HG02970 (cell line): ENCODE results near the gene PRKAR1B.
"Not testable (repeated sequence)": the region's sequence is repeated elsewhere in the genome, so short reads cannot be mapped to it uniquely, and the experiment has no call there.

ENCODE experiments used
- ATAC-seq: cut with Tn5 transposase; IDR thresholded peaks from one replicate; pipeline ENCODE4 v1.9.1; 2021; ENCODE audit warnings: mild to moderate bottlenecking, moderate library complexity, moderate number of reproducible peaks; ENCODE audit not compliant: unreplicated experiment, low FRiP score

Gene PRKAR1B

GRCh38 chr7:757741-758163, 30.7 kb upstream of the PRKAR1B start:
- no peak for ATAC-seq

GRCh38 chr7:756928-757560, 30.0 kb upstream of the PRKAR1B start:
- no peak for ATAC-seq

DNA sequence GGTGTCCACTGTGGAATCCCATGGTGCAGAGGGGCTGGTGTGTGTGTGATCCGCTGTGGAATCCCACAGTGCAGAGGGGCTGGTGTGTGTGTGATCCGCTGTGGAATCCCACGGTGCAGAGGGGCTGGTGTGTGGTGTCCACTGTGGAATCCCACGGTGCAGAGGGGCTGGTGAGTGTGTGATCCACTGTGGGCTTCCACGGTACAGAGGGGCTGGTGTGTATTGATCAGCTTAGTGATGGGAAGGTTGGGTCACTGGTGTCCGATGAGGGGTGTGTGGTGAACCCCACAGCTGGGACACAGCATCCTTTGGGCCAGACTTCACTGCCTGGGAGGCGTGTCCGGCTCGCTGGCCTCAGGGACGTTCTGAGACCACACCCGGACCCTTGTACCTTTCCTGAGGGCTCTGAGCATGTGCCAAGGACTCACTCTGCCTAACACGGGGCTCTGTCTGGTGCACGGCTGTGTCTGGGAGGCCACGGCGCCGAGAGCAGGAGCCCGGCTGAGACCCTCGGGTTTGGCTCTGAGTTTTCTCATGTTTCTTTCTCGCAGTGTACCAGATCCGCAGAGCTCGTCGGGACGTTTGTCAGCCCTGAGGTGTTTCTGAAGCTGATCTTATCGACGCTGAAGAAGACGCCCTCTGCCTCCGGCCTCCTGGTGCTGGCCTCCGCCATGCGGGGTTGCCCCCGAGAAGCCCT, 29.3 kb upstream of the PRKAR1B start:
- no peak for ATAC-seq

DNA sequence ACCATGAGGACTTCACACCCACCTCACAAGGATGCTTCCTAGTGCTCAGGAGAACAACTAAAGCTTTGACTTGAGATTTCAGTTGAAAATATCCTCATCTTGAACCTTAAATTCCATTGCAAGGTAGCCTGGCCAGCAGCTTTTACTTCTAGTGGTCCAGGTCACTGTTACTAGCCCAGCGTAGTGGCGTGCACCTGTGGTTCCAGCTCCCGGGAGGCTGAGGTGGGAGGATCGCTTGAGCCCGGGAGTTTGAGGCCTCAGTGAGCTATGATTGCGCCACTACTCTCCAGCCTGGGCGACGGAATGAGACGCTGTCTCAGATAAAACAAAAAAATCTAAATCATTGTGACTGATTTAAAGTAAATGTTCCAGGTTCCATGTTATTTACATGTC, 28.3 kb upstream of the PRKAR1B start:
- no peak for ATAC-seq

DNA sequence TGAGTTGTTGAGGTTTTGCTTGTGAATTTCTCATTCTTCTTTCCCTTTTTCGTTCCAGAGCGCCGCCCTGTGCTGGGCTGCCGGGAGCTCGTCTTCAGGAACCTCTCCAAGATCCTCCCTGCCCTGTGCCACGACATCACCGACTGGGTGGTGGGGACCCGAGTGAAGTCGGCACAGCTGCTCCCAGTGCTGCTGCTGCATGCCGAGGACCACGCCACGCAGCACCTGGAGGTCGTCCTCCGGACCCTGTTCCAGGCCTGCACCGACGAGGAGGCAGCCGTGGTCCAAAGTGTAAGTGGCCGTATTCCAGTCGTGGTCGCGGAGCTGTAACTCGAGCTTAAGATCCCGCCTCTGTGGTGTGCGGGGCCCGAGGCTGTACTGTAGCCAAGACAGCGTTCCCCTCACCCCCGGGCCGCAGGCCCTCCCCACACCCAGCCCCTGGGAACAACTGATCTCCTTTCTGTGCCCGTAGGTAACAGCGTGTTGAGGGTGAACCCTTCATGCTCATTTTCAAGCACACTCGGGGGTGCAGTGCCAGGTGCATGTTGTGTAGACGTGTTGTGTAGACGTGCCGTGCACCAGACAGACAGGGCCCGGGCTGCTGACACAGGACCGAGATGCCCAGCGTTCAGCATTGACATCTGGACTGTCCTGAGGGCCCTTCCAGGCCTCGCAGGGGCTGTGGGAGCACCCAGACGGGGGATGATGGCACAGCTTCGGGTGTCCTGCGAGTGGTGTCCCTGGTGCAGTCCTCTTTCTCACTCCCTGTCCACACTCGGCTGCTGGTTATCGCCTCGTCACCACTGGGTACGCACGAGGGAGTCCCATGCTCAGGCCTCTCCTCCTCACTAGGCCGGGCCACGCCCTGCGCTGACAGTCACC, 27.7 kb upstream of the PRKAR1B start:
- ATAC-seq, result no peak

- ATAC-seq, result no peak
Measured at GRCh38 chr7:753190-753589, 26.1 kb upstream of the PRKAR1B start.

- not testable (repeated sequence) for ATAC-seq
Measured at GRCh38 chr7:752256-752655, 25.2 kb upstream of the PRKAR1B start.

DNA sequence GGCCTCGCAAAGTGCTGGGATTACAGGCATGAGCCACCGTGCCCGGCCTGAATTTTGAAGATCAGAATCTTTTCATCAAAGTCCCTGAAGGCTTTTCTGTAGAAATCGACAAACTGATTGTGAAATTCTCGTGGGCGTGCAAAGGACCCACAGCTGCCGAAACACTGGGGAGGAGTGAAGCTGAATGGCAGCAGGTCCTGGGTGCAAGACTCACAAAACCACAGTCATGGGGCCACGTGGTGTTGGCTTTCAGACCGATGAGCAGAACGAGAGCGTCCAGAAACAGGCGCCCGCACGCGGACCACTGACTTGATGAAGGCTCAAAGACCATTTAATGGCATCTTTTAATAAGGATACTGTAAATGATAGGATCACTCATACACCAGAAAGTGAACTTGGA, 24.7 kb upstream of the PRKAR1B start:
- no peak for ATAC-seq

- ATAC-seq, result no peak
Measured at GRCh38 chr7:750111-750905, 23.2 kb upstream of the PRKAR1B start.

DNA sequence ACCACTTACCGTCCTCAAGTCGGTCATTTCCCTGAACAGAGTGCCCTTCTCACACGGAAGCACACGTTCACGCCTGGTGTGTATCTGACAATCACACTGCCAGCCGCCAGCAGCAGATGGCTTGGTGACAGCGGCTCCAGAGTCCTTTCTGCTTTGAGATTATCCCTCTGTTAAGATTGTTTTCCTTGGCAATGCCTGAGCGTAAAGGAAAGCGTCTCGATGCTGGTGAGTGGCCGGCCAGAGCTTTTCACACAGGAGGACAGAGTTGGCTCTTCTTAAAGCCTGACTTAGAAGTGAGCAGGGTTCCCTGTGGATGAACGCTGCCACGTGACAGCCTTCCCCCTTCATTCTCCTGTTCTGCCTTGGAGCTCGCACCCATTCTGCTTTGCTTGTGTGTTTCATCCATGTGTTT, 22.1 kb upstream of the PRKAR1B start:
- ATAC-seq, result no peak

DNA sequence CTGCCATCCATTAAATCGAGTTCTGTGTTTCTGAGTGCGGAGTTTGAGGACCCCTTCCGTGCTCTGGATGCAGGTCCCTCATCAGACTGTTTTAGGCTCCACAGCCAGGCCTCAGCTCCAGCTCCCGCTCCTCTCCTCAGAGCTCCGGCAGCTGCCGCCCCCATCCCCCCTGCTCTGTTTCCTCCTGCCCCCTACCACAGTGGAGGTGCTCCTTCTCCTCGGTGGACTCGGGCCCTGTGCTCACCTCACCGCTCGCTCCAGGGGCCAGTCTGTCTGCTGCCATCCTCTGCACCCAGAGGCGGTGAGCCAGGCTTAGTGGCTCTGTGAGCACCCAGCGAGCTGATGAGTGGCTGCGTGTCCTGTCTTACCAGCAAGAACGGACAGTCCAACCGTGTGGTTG, 21.4 kb upstream of the PRKAR1B start:
- ATAC-seq, result no peak

DNA sequence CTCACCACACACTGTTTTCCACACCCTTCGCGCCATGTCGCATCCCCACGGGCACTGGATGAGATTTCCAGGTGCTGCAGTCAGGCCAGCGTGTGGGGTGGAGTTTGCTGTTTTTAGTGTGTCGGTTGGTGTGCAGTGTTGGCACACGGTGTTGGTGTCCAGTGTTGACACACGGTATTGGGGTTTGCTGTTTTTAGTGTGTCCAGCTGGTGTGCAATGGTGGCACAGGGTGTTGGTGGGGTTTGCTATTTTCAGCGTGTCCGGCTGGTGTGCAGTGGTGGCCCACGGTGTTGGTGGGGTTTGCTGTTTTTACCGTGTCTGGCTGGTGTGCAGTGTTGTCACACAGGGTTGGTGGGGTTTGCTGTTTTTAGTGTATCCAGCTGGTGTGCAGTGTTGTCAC, 20.1 kb upstream of the PRKAR1B start:
- no peak for ATAC-seq

- no peak for ATAC-seq
Measured at GRCh38 chr7:746155-747061, 19.3 kb upstream of the PRKAR1B start.

DNA sequence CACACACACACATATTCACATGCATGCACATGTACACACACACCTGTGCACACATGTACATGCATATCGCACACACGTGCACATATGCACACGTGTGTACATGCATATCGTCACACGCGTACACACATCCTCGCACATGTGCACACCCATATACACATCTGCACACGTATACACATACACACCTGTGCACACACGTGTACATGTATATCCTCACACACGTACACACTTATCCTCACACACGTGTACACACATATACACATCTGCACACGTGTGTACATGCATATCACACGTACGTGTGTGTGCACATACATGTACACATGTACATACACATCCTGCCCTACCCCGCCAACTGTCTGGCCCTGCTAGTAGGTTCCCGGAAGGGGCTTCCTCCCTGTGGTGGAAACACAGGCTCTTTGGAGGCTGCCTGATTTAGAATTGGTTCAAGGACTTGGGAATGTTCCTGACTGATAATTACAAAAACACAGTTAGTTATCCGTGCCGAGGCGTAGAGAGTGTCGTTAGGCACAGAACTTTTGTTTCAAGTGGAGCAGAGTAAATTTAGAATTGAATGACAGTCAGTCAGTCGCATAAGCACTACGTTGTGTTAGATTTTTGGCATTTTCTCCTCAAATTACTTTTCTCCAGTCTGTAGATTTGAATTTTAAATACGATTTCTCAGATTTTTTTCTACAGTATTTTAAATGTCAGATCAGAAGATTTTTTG, 18.5 kb upstream of the PRKAR1B start:
- no peak for ATAC-seq

DNA sequence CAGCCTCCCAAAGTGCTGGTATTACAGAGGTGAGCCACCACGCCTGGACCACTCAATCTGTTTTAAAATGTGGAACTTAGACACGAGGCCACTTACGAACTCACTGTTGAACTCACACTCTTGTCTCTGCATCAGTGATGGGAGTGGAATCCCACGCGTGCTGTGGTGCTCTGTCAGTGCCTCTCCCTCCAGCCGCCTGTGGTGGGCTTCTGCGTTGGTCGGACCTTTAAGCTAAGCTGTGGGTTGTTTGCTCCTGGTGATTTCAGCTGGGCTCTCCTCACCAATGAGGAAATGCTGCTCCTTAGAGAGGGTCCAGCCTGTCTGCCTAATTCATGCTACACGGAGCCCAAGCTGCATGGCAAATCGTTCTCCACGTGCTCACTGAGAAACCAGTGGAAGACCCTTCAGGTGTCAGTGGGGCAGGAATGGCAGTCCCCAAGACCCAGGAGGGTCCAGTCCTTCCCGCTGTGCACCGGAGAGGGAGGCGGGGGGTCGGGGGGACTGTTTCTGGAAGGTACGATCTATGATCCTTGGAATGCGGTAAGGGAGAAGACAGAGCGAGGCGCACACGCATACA, 17.9 kb upstream of the PRKAR1B start:
- ATAC-seq, result no peak

DNA sequence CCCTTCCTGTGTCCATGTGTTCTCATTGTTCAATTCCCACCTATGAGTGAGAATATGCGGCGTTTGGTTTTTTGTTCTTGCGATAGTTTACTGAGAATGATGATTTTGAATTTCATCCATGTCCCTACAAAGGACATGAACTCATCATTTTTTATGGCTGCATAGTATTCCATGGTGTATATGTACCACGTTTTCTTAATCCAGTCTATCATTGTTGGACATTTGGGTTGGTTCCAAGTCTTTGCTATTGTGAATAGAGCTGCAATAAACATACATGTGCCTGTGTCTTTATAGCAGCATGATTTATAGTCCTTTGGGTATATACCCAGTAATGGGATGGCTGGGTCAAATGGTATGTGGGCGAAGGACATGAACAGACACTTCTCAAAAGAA, 17.0 kb upstream of the PRKAR1B start:
- ATAC-seq, result not testable (repeated sequence)

DNA sequence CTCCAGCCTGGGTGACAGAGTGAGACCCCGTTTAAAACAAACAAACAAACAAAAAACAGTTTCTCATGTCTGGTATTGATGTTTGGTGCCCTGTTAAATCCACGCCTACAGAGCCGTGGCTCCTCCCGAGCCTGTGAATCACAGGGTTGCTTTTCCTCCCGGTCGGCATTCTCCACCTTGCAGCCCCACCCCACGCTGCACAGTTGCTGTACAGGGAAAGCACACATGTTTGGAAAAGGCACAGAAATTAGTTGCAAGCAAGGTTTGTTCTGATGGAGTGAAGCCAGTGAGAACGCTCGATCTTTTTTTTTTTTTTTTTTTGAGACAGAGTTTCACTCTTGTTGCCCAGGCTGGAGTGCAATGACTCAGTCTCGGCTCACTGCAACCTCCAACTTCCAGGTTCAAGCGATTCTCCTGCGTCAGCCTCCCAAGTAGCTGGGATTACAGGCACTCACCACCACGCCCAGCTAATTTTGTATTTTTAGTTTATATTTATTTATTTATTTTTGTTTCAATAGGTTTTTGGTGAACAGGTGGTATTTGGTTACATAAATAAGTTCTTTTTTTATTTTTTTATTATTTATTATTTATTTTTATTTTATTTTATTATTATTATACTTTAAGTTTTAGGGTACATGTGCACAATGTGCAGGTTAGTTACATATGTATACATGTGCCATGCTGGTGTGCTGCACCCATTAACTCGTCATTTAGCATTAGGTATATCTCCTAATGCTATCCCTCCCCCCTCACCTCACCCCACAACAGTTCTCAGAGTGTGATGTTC, 16.5 kb upstream of the PRKAR1B start:
- ATAC-seq, result not testable (repeated sequence)

- ATAC-seq, result no peak
Measured at GRCh38 chr7:742791-743190, 15.7 kb upstream of the PRKAR1B start.
